ENCODE results near the gene BRK1.
"Not testable (repeated sequence)": the region's sequence is repeated elsewhere in the genome, so short reads cannot be mapped to it uniquely, and the experiment has no call there.

BRK1 gene

GRCh38 chr3:10157031-10157430 lies 41.6 kb downstream of the BRK1 start:
- DNase-seq (ENCODE audit: extremely low read depth, insufficient read length) = no peak
- peaks cover 4% of the 10 kb centered on the region; the same call in 1 of the 2 replicates for H3K36me3 ChIP-seq (ENCODE audit: control insufficient read depth, insufficient read depth, low read length)
- no peak overlapping the region for H3K4me3 ChIP-seq (replicated peaks; ENCODE audit: low read depth, low read length)
- no peaks in the 10 kb centered on the region for H3K27me3 ChIP-seq (replicated peaks; ENCODE audit: control insufficient read depth, insufficient read depth, low read length)
- TF ChIP-seq CTCF (IDR thresholded peaks at IDR 0.05; ENCODE audit: insufficient read depth, low read length, poor library complexity, severe bottlenecking) = no peak

- not testable (repeated sequence) for H3K4me3 ChIP-seq (replicated peaks; ENCODE audit: low read depth, low read length); DNase-seq (ENCODE audit: extremely low read depth, insufficient read length); H3K27me3 ChIP-seq (replicated peaks; ENCODE audit: control insufficient read depth, insufficient read depth, low read length); H3K36me3 ChIP-seq (ENCODE audit: control insufficient read depth, insufficient read depth, low read length)
Measured at GRCh38 chr3:10158555-10158954, 43.1 kb downstream of the BRK1 start.

- Histone ChIP-seq H3K36me3 (ENCODE audit: control insufficient read depth, insufficient read depth, low read length) (no peaks in the 10 kb centered on the region), H3K27me3 (replicated peaks; ENCODE audit: control insufficient read depth, insufficient read depth, low read length) (no peaks in the 10 kb centered on the region), H3K4me3 (replicated peaks; ENCODE audit: low read depth, low read length) (no peak overlapping the region)
- no peak for TF ChIP-seq CTCF (IDR thresholded peaks at IDR 0.05; ENCODE audit: insufficient read depth, low read length, poor library complexity, severe bottlenecking)
- no peak for DNase-seq (ENCODE audit: extremely low read depth, insufficient read length)
Measured at GRCh38 chr3:10160346-10160745, 44.9 kb downstream of the BRK1 start.

- no peak overlapping the region for H3K4me3 ChIP-seq (replicated peaks; ENCODE audit: low read depth, low read length)
- no peak for DNase-seq (ENCODE audit: extremely low read depth, insufficient read length)
- TF ChIP-seq CTCF (IDR thresholded peaks at IDR 0.05; ENCODE audit: insufficient read depth, low read length, poor library complexity, severe bottlenecking) = no peak
- no peaks in the 10 kb centered on the region for H3K36me3 ChIP-seq (ENCODE audit: control insufficient read depth, insufficient read depth, low read length)
- H3K27me3 ChIP-seq (replicated peaks; ENCODE audit: control insufficient read depth, insufficient read depth, low read length) = no peaks in the 10 kb centered on the region
Measured at GRCh38 chr3:10160925-10161324, 45.5 kb downstream of the BRK1 start.

- no peak for TF ChIP-seq CTCF (IDR thresholded peaks at IDR 0.05; ENCODE audit: insufficient read depth, low read length, poor library complexity, severe bottlenecking)
- H3K36me3 ChIP-seq (ENCODE audit: control insufficient read depth, insufficient read depth, low read length) = no peaks in the 10 kb centered on the region
- H3K4me3 ChIP-seq (replicated peaks; ENCODE audit: low read depth, low read length) = no peak overlapping the region
- H3K27me3 ChIP-seq (replicated peaks; ENCODE audit: control insufficient read depth, insufficient read depth, low read length) = no peaks in the 10 kb centered on the region
- DNase-seq (ENCODE audit: extremely low read depth, insufficient read length) = no peak
Measured at GRCh38 chr3:10162185-10162584, 46.7 kb downstream of the BRK1 start.

- not testable (repeated sequence) for H3K27me3 ChIP-seq (replicated peaks; ENCODE audit: control insufficient read depth, insufficient read depth, low read length); H3K36me3 ChIP-seq (ENCODE audit: control insufficient read depth, insufficient read depth, low read length); DNase-seq (ENCODE audit: extremely low read depth, insufficient read length)
- H3K4me3 ChIP-seq (replicated peaks; ENCODE audit: low read depth, low read length) = peak overlapping the region; percentile 96
Measured at GRCh38 chr3:10164201-10164545, 48.7 kb downstream of the BRK1 start.

- DNase-seq (ENCODE audit: extremely low read depth, insufficient read length) = peak; percentile 78
- H3K4me3 ChIP-seq (replicated peaks; ENCODE audit: low read depth, low read length) = peak within 1 kb of the TSS; percentile 96
- no peaks in the 10 kb centered on the region for H3K36me3 ChIP-seq (ENCODE audit: control insufficient read depth, insufficient read depth, low read length)
- no peaks in the 10 kb centered on the region for H3K27me3 ChIP-seq (replicated peaks; ENCODE audit: control insufficient read depth, insufficient read depth, low read length)
- peak; percentile 54 for TF ChIP-seq CTCF (IDR thresholded peaks at IDR 0.05; ENCODE audit: insufficient read depth, low read length, poor library complexity, severe bottlenecking)
Measured at GRCh38 chr3:10164546-10165393, 49.3 kb downstream of the BRK1 start, which contains the start of gene IRAK2. Gene IRAK2 (plus strand): TSS chr3:10164919. CDS start chr3:10164955, 36 bp downstream.
